Measurements from ENCODE around the gene GPATCH8. TPM values are rescaled to one million over a fixed set of nuclear protein-coding genes. Genes with fewer than 3 reads are reported as not detected.

GPATCH8 gene
- total and polyA plus RNA-seq, 7 experiments from 2014 or later: 40.2 to 88.5 (median 67.6) TPM

DNA sequence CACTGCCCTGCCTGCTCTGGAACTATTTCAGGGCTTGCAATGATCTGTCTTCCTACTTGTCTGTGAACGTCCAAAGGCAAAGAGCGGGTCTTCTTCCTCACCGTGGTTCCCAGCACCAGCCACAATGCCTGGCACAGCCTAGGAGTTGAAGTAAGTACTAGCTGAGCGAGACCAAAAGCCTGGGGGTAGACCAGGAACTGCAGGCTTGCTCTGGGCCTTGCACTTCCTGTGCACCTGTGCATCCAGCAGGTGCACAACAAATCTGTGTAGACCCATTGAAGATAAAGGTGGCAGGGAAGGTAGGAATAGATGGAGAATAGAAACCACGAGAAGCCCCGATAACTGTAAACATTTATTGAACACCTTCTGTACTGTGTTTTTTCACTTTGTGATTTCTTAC lies 144.2 kb downstream of the GPATCH8 start:
- Mint-ChIP-seq H3K9me3 (no peaks in the 10 kb centered on the region), H3K27me3 (peaks cover 0 to 40% (median 0%) of the 10 kb centered on the region in 5 donors), H3K27ac (peak overlapping the region in 3 of 9 donors; percentile 8 to 52 (median 12)), H3K4me1 (peaks cover 7 to 10% (median 8%) of the 10 kb centered on the region in 7 donors), H3K4me3 (no peak overlapping the region), H3K36me3 (no peaks in the 10 kb centered on the region)
- no peak for ATAC-seq
- no peak for DNase-seq
- CTCF ChIA-PET: interaction anchor here (0.5 to 1.2 kb wide), 2 partner anchors 14 to 98 kb away, joined by 3 to 4 read pairs; partner anchors contain the start of gene GRN
- H3K9me3 ChIP-seq (ENCODE audit: control insufficient read depth in 2 of 3, low read length in 3 of 3): no peaks in the 10 kb centered on the region
- H3K36me3 ChIP-seq (ENCODE audit: control insufficient read depth in 2 of 3, insufficient read depth in 3 of 3, low read length in 3 of 3): no peaks in the 10 kb centered on the region
- no peak overlapping the region for H3K4me3 ChIP-seq (ENCODE audit: low read length)
- POLR2A ChIA-PET: no interaction called here
- intact Hi-C loops (cut with micrococcal nuclease): no loop called here
- no peak overlapping the region for H3K27ac ChIP-seq (ENCODE audit: low read depth, low read length)
- H3K27me3 ChIP-seq (ENCODE audit: control insufficient read depth in 2 of 2, insufficient read depth in 2 of 2, low read length in 2 of 2): no peaks in the 10 kb centered on the region
- H3K4me1 ChIP-seq (ENCODE audit: control insufficient read depth in 2 of 2, insufficient read depth in 2 of 2, low read length in 2 of 2): no peaks in the 10 kb centered on the region

DNA sequence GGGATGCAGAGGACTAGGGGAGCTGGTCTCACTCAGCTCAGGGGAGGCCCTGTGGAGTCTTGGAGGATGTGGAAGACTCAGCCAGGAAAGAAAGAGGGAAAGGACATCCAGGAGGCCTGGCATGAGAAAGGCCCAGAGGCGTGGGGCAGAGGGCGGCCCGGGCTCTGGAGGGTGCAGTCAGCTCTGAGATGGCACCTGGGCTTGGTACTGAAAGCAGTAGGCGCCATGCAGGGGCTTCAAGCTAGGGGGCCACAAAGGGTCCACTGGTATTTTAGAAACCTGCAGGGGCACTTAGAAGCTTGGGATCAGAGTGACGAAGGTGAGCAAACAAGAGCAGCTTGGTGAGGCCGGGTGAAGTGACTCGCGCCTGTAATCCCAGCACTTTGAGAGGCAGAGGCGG lies 145.1 kb downstream of the GPATCH8 start:
- H3K27me3 ChIP-seq (ENCODE audit: control insufficient read depth in 2 of 2, insufficient read depth in 2 of 2, low read length in 2 of 2): no peaks in the 10 kb centered on the region
- Mint-ChIP-seq H3K9me3 (no peaks in the 10 kb centered on the region), H3K4me3 (no peak overlapping the region), H3K36me3 (peaks cover 0 to under 1% (median 0%) of the 10 kb centered on the region in 5 donors), H3K27ac (no peak overlapping the region), H3K4me1 (peaks cover 5 to 9% (median 8%) of the 10 kb centered on the region in 7 donors), H3K27me3 (peaks cover 0 to 37% (median 0%) of the 10 kb centered on the region in 5 donors)
- no peak overlapping the region for H3K4me3 ChIP-seq (ENCODE audit: low read length)
- H3K36me3 ChIP-seq (ENCODE audit: control insufficient read depth in 2 of 3, insufficient read depth in 3 of 3, low read length in 3 of 3): no peaks in the 10 kb centered on the region
- ChIA-PET POLR2A (interaction anchor here (0.6 kb wide), 1 partner anchor 673 kb away, joined by 3 read pairs; no protein-coding TSS in a partner anchor), CTCF (interaction anchor here (1.1 to 1.2 kb wide), 2 partner anchors 9 to 13 kb away, joined by 3 to 4 read pairs; partner anchors contain the start of gene GRN)
- no peaks in the 10 kb centered on the region for H3K4me1 ChIP-seq (ENCODE audit: control insufficient read depth in 2 of 2, insufficient read depth in 2 of 2, low read length in 2 of 2)
- H3K9me3 ChIP-seq (ENCODE audit: control insufficient read depth in 2 of 3, low read length in 3 of 3): no peaks in the 10 kb centered on the region
- no peak for ATAC-seq
- DNase-seq: no peak
- no peak overlapping the region for H3K27ac ChIP-seq (ENCODE audit: low read depth, low read length)
- intact Hi-C loops (cut with micrococcal nuclease): no loop called here

DNA sequence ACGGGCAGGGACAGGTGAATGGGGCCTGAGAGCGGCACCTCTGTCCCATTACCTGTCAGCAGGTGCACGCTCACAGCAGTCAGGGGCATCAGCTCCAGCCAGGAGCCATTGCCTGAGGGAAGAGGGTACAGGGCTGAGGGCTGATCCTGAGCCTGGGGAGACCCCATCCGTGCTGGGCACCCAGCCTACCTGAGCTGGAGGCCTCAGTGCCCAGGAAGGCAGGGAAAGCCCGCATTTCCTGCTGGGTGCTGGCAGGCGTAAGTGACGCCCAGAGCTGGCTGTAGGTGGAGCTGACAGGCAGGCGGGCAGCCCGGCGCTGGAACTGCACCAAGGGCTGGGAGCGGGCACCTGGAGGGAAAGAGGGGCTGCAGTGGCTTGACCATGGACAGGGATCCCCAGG lies 147.0 kb downstream of the GPATCH8 start:
- peaks cover 0 to 4% (median 0%) of the 10 kb centered on the region in 5 donors for H3K36me3 Mint-ChIP-seq
- ATAC-seq (no peak), DNase-seq (no peak)
- Histone ChIP-seq H3K4me1 (ENCODE audit: control insufficient read depth in 2 of 2, insufficient read depth in 2 of 2, low read length in 2 of 2) (no peaks in the 10 kb centered on the region), H3K27ac (ENCODE audit: low read depth, low read length) (no peak overlapping the region), H3K9me3 (ENCODE audit: control insufficient read depth in 2 of 3, low read length in 3 of 3) (no peaks in the 10 kb centered on the region), H3K36me3 (ENCODE audit: control insufficient read depth in 2 of 3, insufficient read depth in 3 of 3, low read length in 3 of 3) (peaks cover 0 to 13% (median 0%) of the 10 kb centered on the region in 3 experiments), H3K4me3 (ENCODE audit: low read length) (no peak overlapping the region), H3K27me3 (ENCODE audit: control insufficient read depth in 2 of 2, insufficient read depth in 2 of 2, low read length in 2 of 2) (no peaks in the 10 kb centered on the region)
- peaks cover 5 to 12% (median 9%) of the 10 kb centered on the region in 7 donors for H3K4me1 Mint-ChIP-seq
- CTCF ChIA-PET: interaction anchor here (0.8 to 1.4 kb wide), 2 partner anchors 9 to 11 kb away, joined by 3 to 6 read pairs; partner anchors contain the start of gene GRN
- no peaks in the 10 kb centered on the region for H3K9me3 Mint-ChIP-seq
- H3K4me3 Mint-ChIP-seq: peak overlapping the region in 1 of 10 donors; percentile 71
- intact Hi-C loops (cut with micrococcal nuclease): no loop called here
- POLR2A ChIA-PET: no interaction called here
- no peak overlapping the region for H3K27ac Mint-ChIP-seq
- H3K27me3 Mint-ChIP-seq: peaks cover 0 to 25% (median 0%) of the 10 kb centered on the region in 5 donors

DNA sequence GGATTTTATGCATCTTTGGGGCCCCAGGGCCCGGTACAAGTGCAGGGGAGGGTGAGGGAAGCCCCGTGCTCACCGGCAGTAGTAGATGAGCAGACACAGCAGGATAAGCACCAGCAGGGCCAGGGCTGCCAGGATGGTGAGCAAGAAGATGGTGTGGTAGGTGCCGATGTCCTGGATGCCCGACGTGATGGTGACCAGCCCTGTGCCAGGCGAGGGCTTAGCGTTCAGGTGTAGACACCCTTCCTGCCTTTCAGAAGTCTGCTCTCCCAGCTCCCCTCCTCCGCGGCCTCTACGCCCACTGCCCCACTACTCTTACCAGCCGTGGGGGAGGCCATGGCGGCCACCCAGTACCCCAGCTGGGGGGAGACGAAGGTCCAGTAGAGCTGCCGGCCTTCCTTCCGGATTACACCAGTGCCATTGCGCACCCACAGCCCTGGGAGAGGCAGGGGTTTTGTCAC lies 147.5 kb downstream of the GPATCH8 start:
- Histone ChIP-seq H3K27ac (ENCODE audit: low read depth, low read length) (no peak overlapping the region), H3K36me3 (ENCODE audit: control insufficient read depth in 2 of 3, insufficient read depth in 3 of 3, low read length in 3 of 3) (peaks cover 0 to 13% (median 0%) of the 10 kb centered on the region in 3 experiments), H3K9me3 (ENCODE audit: control insufficient read depth in 2 of 3, low read length in 3 of 3) (no peaks in the 10 kb centered on the region), H3K4me3 (ENCODE audit: low read length) (no peak overlapping the region), H3K4me1 (ENCODE audit: control insufficient read depth in 2 of 2, insufficient read depth in 2 of 2, low read length in 2 of 2) (no peaks in the 10 kb centered on the region), H3K27me3 (ENCODE audit: control insufficient read depth in 2 of 2, insufficient read depth in 2 of 2, low read length in 2 of 2) (no peaks in the 10 kb centered on the region)
- H3K9me3 Mint-ChIP-seq: no peaks in the 10 kb centered on the region
- POLR2A ChIA-PET: no interaction called here
- DNase-seq: no peak
- H3K4me3 Mint-ChIP-seq: peak overlapping the region in 6 of 10 donors; percentile 21 to 74 (median 46)
- no peak overlapping the region for H3K27ac Mint-ChIP-seq
- CTCF ChIA-PET: interaction anchor here (0.7 to 1.3 kb wide), 2 partner anchors 10 to 153 kb away, joined by 3 to 4 read pairs; no protein-coding TSS in a partner anchor
- ATAC-seq: no peak
- intact Hi-C loops (cut with micrococcal nuclease): loop anchor here in 1 of 2 donors (2.0 kb wide), 1 partner anchor 47 kb away; the partner anchor contains the start of gene RUNDC3A
- peaks cover 0 to 20% (median 0%) of the 10 kb centered on the region in 5 donors for H3K27me3 Mint-ChIP-seq
- peaks cover 5 to 12% (median 9%) of the 10 kb centered on the region in 7 donors for H3K4me1 Mint-ChIP-seq
- H3K36me3 Mint-ChIP-seq: peaks cover 0 to 4% (median 0%) of the 10 kb centered on the region in 5 donors

GRCh38 chr17:44354582-44355561 lies 148.3 kb downstream of the GPATCH8 start:
- H3K36me3 Mint-ChIP-seq: peaks cover 0 to 4% (median 0%) of the 10 kb centered on the region in 5 donors
- H3K27me3 Mint-ChIP-seq: peaks cover 0 to 13% (median 0%) of the 10 kb centered on the region in 5 donors
- CTCF ChIA-PET: interaction anchor here (0.7 to 1.3 kb wide), 4 partner anchors 8 to 153 kb away, joined by 3 to 4 read pairs (median 4); partner anchors contain the start of gene FAM171A2
- intact Hi-C loops (cut with micrococcal nuclease): loop anchor here in 1 of 2 donors (1.0 to 2.0 kb wide), 2 partner anchors 8 to 46 kb away; partner anchors contain the start of genes FAM171A2 and RUNDC3A
- H3K27ac ChIP-seq (ENCODE audit: low read depth, low read length): no peak overlapping the region
- H3K9me3 Mint-ChIP-seq: no peaks in the 10 kb centered on the region
- peaks cover 0 to 13% (median 0%) of the 10 kb centered on the region in 3 experiments for H3K36me3 ChIP-seq (ENCODE audit: control insufficient read depth in 2 of 3, insufficient read depth in 3 of 3, low read length in 3 of 3)
- H3K4me1 ChIP-seq (ENCODE audit: control insufficient read depth in 2 of 2, insufficient read depth in 2 of 2, low read length in 2 of 2): no peaks in the 10 kb centered on the region
- no peak overlapping the region for H3K4me3 ChIP-seq (ENCODE audit: low read length)
- no peaks in the 10 kb centered on the region for H3K27me3 ChIP-seq (ENCODE audit: control insufficient read depth in 2 of 2, insufficient read depth in 2 of 2, low read length in 2 of 2)
- H3K4me1 Mint-ChIP-seq: peaks cover 5 to 12% (median 9%) of the 10 kb centered on the region in 7 donors
- POLR2A ChIA-PET: interaction anchor here (1.3 to 1.8 kb wide), 3 partner anchors 9 to 138 kb away, joined by 4 to 7 read pairs (median 7); partner anchors contain the start of gene GRN
- no peaks in the 10 kb centered on the region for H3K9me3 ChIP-seq (ENCODE audit: control insufficient read depth in 2 of 3, low read length in 3 of 3)
- H3K27ac Mint-ChIP-seq: peak overlapping the region in 1 of 9 donors; percentile 34
- peak overlapping the region; percentile 27 to 80 (median 66) for H3K4me3 Mint-ChIP-seq
- peak; percentile 54 for ATAC-seq
- peak in 7 of 9 donors; percentile 39 to 62 (median 50) for DNase-seq
